Osteoblast (primary cell): ENCODE data around the gene TRIO. TPM values are rescaled to one million over a fixed set of nuclear protein-coding genes. Genes with fewer than 3 reads are reported as not detected.
A peak's percentile ranks its signal among the peaks of the same experiment; 100 is the strongest.

ENCODE experiments used
- DNase-seq: peaks from one replicate; pipeline ENCODE4 v3.0.0; 2011; ENCODE audit warnings: low spot score, mixed read lengths; ENCODE audit not compliant: insufficient read length; ENCODE audit errors: missing footprints
- H2AFZ ChIP-seq: 2 replicates; pipeline ENCODE4 v1.6.0; 2011; ENCODE audit warnings: mild to moderate bottlenecking, low read length
- H3K27ac ChIP-seq: 2 replicates; pipeline ENCODE4 v1.5.1; 2011; ENCODE audit warnings: mild to moderate bottlenecking, low read depth, low read length, moderate library complexity
- H3K27me3 ChIP-seq: 2 replicates; pipeline ENCODE4 v1.6.0; 2012; ENCODE audit warnings: mild to moderate bottlenecking, control low read depth, inconsistent platforms, low read length, moderate library complexity; ENCODE audit not compliant: insufficient read depth
- H3K36me3 ChIP-seq: 2 replicates; pipeline ENCODE4 v1.5.1; 2011; ENCODE audit warnings: mild to moderate bottlenecking, low read length, control low read depth, moderate library complexity; ENCODE audit not compliant: insufficient read depth
- H3K4me1 ChIP-seq: 2 replicates; pipeline ENCODE4 v1.5.1; 2011; ENCODE audit warnings: mild to moderate bottlenecking, low read length, control low read depth, moderate library complexity; ENCODE audit not compliant: insufficient read depth
- H3K4me2 ChIP-seq: 2 replicates; pipeline ENCODE4 v1.6.0; 2011; ENCODE audit warnings: mild to moderate bottlenecking, low read length; ENCODE audit not compliant: insufficient read depth
- H3K4me3 ChIP-seq: fragments of 200-600 bp; sonication (generic); 3 replicates; pipeline ENCODE4 v1.5.1; 2012; ENCODE audit warnings: mild to moderate bottlenecking, low read length, inconsistent platforms; ENCODE audit not compliant: insufficient read depth
- H3K79me2 ChIP-seq: 2 replicates; pipeline ENCODE4 v1.6.0; 2012; ENCODE audit warnings: mild to moderate bottlenecking, low read length, control low read depth, inconsistent platforms; ENCODE audit not compliant: insufficient read depth
- H3K9me3 ChIP-seq: 2 replicates; pipeline ENCODE4 v1.5.1; 2011; ENCODE audit warnings: low read depth, low read length, control low read depth
- H4K20me1 ChIP-seq: 2 replicates; pipeline ENCODE4 v1.6.0; 2012; ENCODE audit warnings: mild to moderate bottlenecking, low read length, control low read depth; ENCODE audit not compliant: insufficient read depth
- CTCF ChIP-seq: IDR thresholded peaks from 2 replicates; pipeline ENCODE4 v1.5.1; 2011; ENCODE audit warnings: mild to moderate bottlenecking, low read depth, low read length, moderate library complexity; ENCODE audit errors: extremely low read depth
- total RNA-seq: library from RNA; depleted of rRNA; stranded (reverse); fragments of >200 nt; gene quantifications from 2 replicates; pipeline ENCODE4 v1.2.3, GENCODE V29; 2012

Gene TRIO
- total RNA-seq, 1 donor: 274 TPM

GRCh38 chr5:14239404-14239803 lies 96.3 kb downstream of the TRIO start:
- Histone ChIP-seq H3K4me2 (peak overlapping the region; percentile 18), H3K4me1 (peaks cover 31% of the 10 kb centered on the region), H3K36me3 (peaks cover 13% of the 10 kb centered on the region), H3K4me3 (no peak overlapping the region), H2AFZ (no peak overlapping the region), H3K9me3 (no peaks in the 10 kb centered on the region), H3K27me3 (no peaks in the 10 kb centered on the region), H3K79me2 (peaks cover 99% of the 10 kb centered on the region), H3K27ac (peak overlapping the region; percentile 29), H4K20me1 (peaks cover 72% of the 10 kb centered on the region)
- DNase-seq: no peak
- TF ChIP-seq CTCF: no peak

- TF ChIP-seq CTCF: no peak
- no peak for DNase-seq
- Histone ChIP-seq H3K9me3 (no peaks in the 10 kb centered on the region), H3K27ac (peak overlapping the region; percentile 29), H3K27me3 (no peaks in the 10 kb centered on the region), H3K4me2 (peak overlapping the region; percentile 18), H2AFZ (no peak overlapping the region), H3K4me3 (no peak overlapping the region), H4K20me1 (peaks cover 76% of the 10 kb centered on the region), H3K79me2 (peaks cover 100% of the 10 kb centered on the region), H3K36me3 (peaks cover 13% of the 10 kb centered on the region), H3K4me1 (peaks cover 34% of the 10 kb centered on the region)
Measured at GRCh38 chr5:14239951-14240350, 96.8 kb downstream of the TRIO start.

GRCh38 chr5:14240359-14240758 lies 97.2 kb downstream of the TRIO start:
- Histone ChIP-seq H4K20me1 (peaks cover 76% of the 10 kb centered on the region), H3K9me3 (no peaks in the 10 kb centered on the region), H3K79me2 (peaks cover 100% of the 10 kb centered on the region), H3K4me2 (no peak overlapping the region), H3K36me3 (peaks cover 13% of the 10 kb centered on the region), H3K4me1 (peaks cover 38% of the 10 kb centered on the region), H2AFZ (no peak overlapping the region), H3K27me3 (no peaks in the 10 kb centered on the region), H3K27ac (peak overlapping the region; percentile 29), H3K4me3 (no peak overlapping the region)
- TF ChIP-seq CTCF: peak; percentile 9
- no peak for DNase-seq

- H3K4me1 ChIP-seq: peaks cover 43% of the 10 kb centered on the region
- peaks cover 81% of the 10 kb centered on the region for H4K20me1 ChIP-seq
- no peak for DNase-seq
- no peak overlapping the region for H2AFZ ChIP-seq
- H3K36me3 ChIP-seq: peaks cover 13% of the 10 kb centered on the region
- peak overlapping the region; percentile 18 for H3K27ac ChIP-seq
- H3K9me3 ChIP-seq: no peaks in the 10 kb centered on the region
- TF ChIP-seq CTCF: no peak
- peaks cover 100% of the 10 kb centered on the region for H3K79me2 ChIP-seq
- no peak overlapping the region for H3K4me3 ChIP-seq
- H3K4me2 ChIP-seq: no peak overlapping the region
- H3K27me3 ChIP-seq: no peaks in the 10 kb centered on the region
Measured at GRCh38 chr5:14241141-14241540, 98.0 kb downstream of the TRIO start.
